IPS-20b (cell line): ENCODE measurements around the gene TECTA.
"Not testable (repeated sequence)": the region's sequence is repeated elsewhere in the genome, so short reads cannot be mapped to it uniquely, and the experiment has no call there.

ENCODE experiments used
- H3K27ac ChIP-seq: one replicate; pipeline ENCODE4 v1.5.1; 2013; ENCODE audit warnings: low read length
- H3K27me3 ChIP-seq: 2 replicates; pipeline ENCODE4 v1.6.1; 2013; ENCODE audit warnings: mild to moderate bottlenecking, low read length, inconsistent platforms; ENCODE audit not compliant: insufficient read depth
- H3K36me3 ChIP-seq: 2 replicates; pipeline ENCODE4 v1.6.1; 2013; ENCODE audit warnings: low read depth, mild to moderate bottlenecking, inconsistent platforms, low read length, moderate library complexity; ENCODE audit not compliant: insufficient read depth
- H3K4me1 ChIP-seq: 2 replicates; pipeline ENCODE4 v1.6.1; 2013; ENCODE audit warnings: mild to moderate bottlenecking, control low read depth, inconsistent platforms, low read length, moderate library complexity; ENCODE audit not compliant: insufficient read depth
- H3K4me3 ChIP-seq: 2 replicates; pipeline ENCODE4 v1.5.1; 2013; ENCODE audit warnings: mild to moderate bottlenecking, low read length, inconsistent platforms
- H3K9ac ChIP-seq: 2 replicates; pipeline ENCODE4 v1.6.1; 2013; ENCODE audit warnings: low read depth, mild to moderate bottlenecking, inconsistent platforms, low read length, moderate library complexity
- H3K9me3 ChIP-seq: 2 replicates; pipeline ENCODE4 v1.6.1; 2013; ENCODE audit warnings: mild to moderate bottlenecking, low read depth, low read length, inconsistent platforms; ENCODE audit not compliant: insufficient read depth

TECTA gene

GRCh38 chr11:121153472-121153871 lies 52.4 kb downstream of the TECTA start:
- no peak overlapping the region for H3K9ac ChIP-seq
- H3K27ac ChIP-seq = no peak overlapping the region
- H3K9me3 ChIP-seq = no peaks in the 10 kb centered on the region
- H3K27me3 ChIP-seq = no peaks in the 10 kb centered on the region
- no peaks in the 10 kb centered on the region for H3K36me3 ChIP-seq
- H3K4me1 ChIP-seq = peaks cover 6% of the 10 kb centered on the region
- no peak overlapping the region for H3K4me3 ChIP-seq

- no peak overlapping the region for H3K4me3 ChIP-seq
- no peak overlapping the region for H3K27ac ChIP-seq
- H3K4me1 ChIP-seq = peaks cover 6% of the 10 kb centered on the region
- no peaks in the 10 kb centered on the region for H3K36me3 ChIP-seq
- H3K27me3 ChIP-seq = no peaks in the 10 kb centered on the region
- H3K9me3 ChIP-seq = no peaks in the 10 kb centered on the region
- no peak overlapping the region for H3K9ac ChIP-seq
These were observed 53.7 kb downstream of the TECTA start for GRCh38 chr11:121154486-121155314.

GRCh38 chr11:121157756-121158155 lies 56.7 kb downstream of the TECTA start:
- Histone ChIP-seq H3K4me3 (no peak overlapping the region), H3K36me3 (no peaks in the 10 kb centered on the region), H3K9ac (no peak overlapping the region), H3K27ac (no peak overlapping the region), H3K9me3 (no peaks in the 10 kb centered on the region), H3K27me3 (no peaks in the 10 kb centered on the region), H3K4me1 (peaks cover 6% of the 10 kb centered on the region)

- Histone ChIP-seq H3K4me3 (no peak overlapping the region), H3K4me1 (peaks cover 4% of the 10 kb centered on the region), H3K9me3 (no peaks in the 10 kb centered on the region), H3K36me3 (no peaks in the 10 kb centered on the region), H3K27ac (no peak overlapping the region), H3K27me3 (no peaks in the 10 kb centered on the region), H3K9ac (no peak overlapping the region)
These were observed 58.7 kb downstream of the TECTA start for GRCh38 chr11:121159741-121160140.

GRCh38 chr11:121161349-121161917 lies 60.4 kb downstream of the TECTA start:
- Histone ChIP-seq H3K9me3 (no peaks in the 10 kb centered on the region), H3K4me1 (peaks cover 11% of the 10 kb centered on the region; the same call in 1 of the 2 replicates), H3K36me3 (no peaks in the 10 kb centered on the region), H3K27me3 (no peaks in the 10 kb centered on the region), H3K4me3 (no peak overlapping the region), H3K9ac (no peak overlapping the region), H3K27ac (no peak overlapping the region)

GRCh38 chr11:121163658-121164308 lies 62.7 kb downstream of the TECTA start:
- Histone ChIP-seq H3K9ac (no peak overlapping the region), H3K4me1 (peaks cover 21% of the 10 kb centered on the region; the same call in 1 of the 2 replicates), H3K36me3 (no peaks in the 10 kb centered on the region), H3K27me3 (no peaks in the 10 kb centered on the region), H3K9me3 (no peaks in the 10 kb centered on the region), H3K4me3 (no peak overlapping the region), H3K27ac (no peak overlapping the region)

GRCh38 chr11:121177629-121178028 lies 76.6 kb downstream of the TECTA start:
- H3K4me3 ChIP-seq, H3K4me1 ChIP-seq, H3K27me3 ChIP-seq, H3K36me3 ChIP-seq, H3K27ac ChIP-seq, H3K9ac ChIP-seq: not testable (repeated sequence)
- H3K9me3 ChIP-seq = peaks cover 14% of the 10 kb centered on the region

- no peak overlapping the region for H3K27ac ChIP-seq
- H3K9ac ChIP-seq = no peak overlapping the region
- no peaks in the 10 kb centered on the region for H3K27me3 ChIP-seq
- H3K4me3 ChIP-seq = no peak overlapping the region
- no peaks in the 10 kb centered on the region for H3K36me3 ChIP-seq
- no peaks in the 10 kb centered on the region for H3K4me1 ChIP-seq
- H3K9me3 ChIP-seq = peaks cover 14% of the 10 kb centered on the region
These were observed 78.3 kb downstream of the TECTA start for GRCh38 chr11:121179306-121179705.

GRCh38 chr11:121180183-121180582 lies 79.1 kb downstream of the TECTA start:
- Histone ChIP-seq H3K36me3 (no peaks in the 10 kb centered on the region), H3K27ac (no peak overlapping the region), H3K4me1 (no peaks in the 10 kb centered on the region), H3K9ac (no peak overlapping the region), H3K4me3 (no peak overlapping the region), H3K27me3 (no peaks in the 10 kb centered on the region), H3K9me3 (peaks cover 14% of the 10 kb centered on the region)

GRCh38 chr11:121188776-121189175 lies 87.7 kb downstream of the TECTA start:
- no peak overlapping the region for H3K9ac ChIP-seq
- no peaks in the 10 kb centered on the region for H3K4me1 ChIP-seq
- no peak overlapping the region for H3K4me3 ChIP-seq
- H3K36me3 ChIP-seq = no peaks in the 10 kb centered on the region
- H3K27me3 ChIP-seq = no peaks in the 10 kb centered on the region; the same call in 1 of the 2 replicates
- no peak overlapping the region for H3K27ac ChIP-seq
- no peaks in the 10 kb centered on the region for H3K9me3 ChIP-seq

- Histone ChIP-seq H3K9me3 (no peaks in the 10 kb centered on the region), H3K36me3 (no peaks in the 10 kb centered on the region), H3K4me1 (peaks cover 3% of the 10 kb centered on the region; the same call in 1 of the 2 replicates), H3K27me3 (no peaks in the 10 kb centered on the region), H3K9ac (no peak overlapping the region), H3K4me3 (no peak overlapping the region), H3K27ac (no peak overlapping the region)
These were observed 90.8 kb downstream of the TECTA start for GRCh38 chr11:121191818-121192217.
